ENCODE results near the gene LYPD6B. TPM values are rescaled to one million over a fixed set of nuclear protein-coding genes. Genes with fewer than 3 reads are reported as not detected.

The LYPD6B gene
- total and polyA plus RNA-seq, 2 donors: 0.24 to 1.4 TPM

GRCh38 chr2:149258531-149258930 lies 220.0 kb downstream of the LYPD6B start:
- no peak for DNase-seq (ENCODE audit: low read depth in 6 of 9, low spot score in 9 of 9)
- Histone ChIP-seq H3K4me1 (ENCODE audit: control insufficient read depth in 2 of 2, insufficient read depth in 2 of 2, low read length in 2 of 2) (no peaks in the 10 kb centered on the region), H3K4me3 (ENCODE audit: low read length in 2 of 2) (no peak overlapping the region), H3K36me3 (ENCODE audit: control insufficient read depth in 2 of 2, insufficient read depth in 2 of 2, low read length in 1 of 2) (no peaks in the 10 kb centered on the region), H3K9me3 (ENCODE audit: control insufficient read depth in 2 of 2, insufficient read depth in 1 of 2, low read length in 1 of 2) (no peaks in the 10 kb centered on the region), H3K27ac (ENCODE audit: low read depth in 1 of 2, low read length in 1 of 2) (no peak overlapping the region), H3K27me3 (ENCODE audit: control insufficient read depth in 2 of 2, insufficient read depth in 1 of 2, low read length in 1 of 2) (no peaks in the 10 kb centered on the region)

GRCh38 chr2:149259136-149259535 lies 220.6 kb downstream of the LYPD6B start:
- H3K27ac ChIP-seq (ENCODE audit: low read depth in 1 of 2, low read length in 1 of 2): no peak overlapping the region
- 97% methylated on average over 4 of the region's 4 CpGs for WGBS
- no peak overlapping the region for H3K4me3 ChIP-seq (ENCODE audit: low read length in 2 of 2)
- no peaks in the 10 kb centered on the region for H3K9me3 ChIP-seq (ENCODE audit: control insufficient read depth in 2 of 2, insufficient read depth in 1 of 2, low read length in 1 of 2)
- H3K36me3 ChIP-seq (ENCODE audit: control insufficient read depth in 2 of 2, insufficient read depth in 2 of 2, low read length in 1 of 2): no peaks in the 10 kb centered on the region
- H3K4me1 ChIP-seq (ENCODE audit: control insufficient read depth in 2 of 2, insufficient read depth in 2 of 2, low read length in 2 of 2): no peaks in the 10 kb centered on the region
- H3K27me3 ChIP-seq (ENCODE audit: control insufficient read depth in 2 of 2, insufficient read depth in 1 of 2, low read length in 1 of 2): no peaks in the 10 kb centered on the region
- DNase-seq (ENCODE audit: low read depth in 6 of 9, low spot score in 9 of 9): no peak

GRCh38 chr2:149261692-149262091 lies 223.2 kb downstream of the LYPD6B start:
- Histone ChIP-seq H3K4me3 (ENCODE audit: low read length in 2 of 2) (no peak overlapping the region), H3K27ac (ENCODE audit: low read depth in 1 of 2, low read length in 1 of 2) (no peak overlapping the region), H3K9me3 (ENCODE audit: control insufficient read depth in 2 of 2, insufficient read depth in 1 of 2, low read length in 1 of 2) (no peaks in the 10 kb centered on the region), H3K27me3 (ENCODE audit: control insufficient read depth in 2 of 2, insufficient read depth in 1 of 2, low read length in 1 of 2) (no peaks in the 10 kb centered on the region), H3K36me3 (ENCODE audit: control insufficient read depth in 2 of 2, insufficient read depth in 2 of 2, low read length in 1 of 2) (no peaks in the 10 kb centered on the region), H3K4me1 (ENCODE audit: control insufficient read depth in 2 of 2, insufficient read depth in 2 of 2, low read length in 2 of 2) (no peaks in the 10 kb centered on the region)
- no peak for DNase-seq (ENCODE audit: low read depth in 6 of 9, low spot score in 9 of 9)
- WGBS: 68% methylated on average over 3 of the region's 3 CpGs

Other genes starting within 250 kb of the LYPD6B start
- gene KIF5C, start 163.5 kb upstream of the LYPD6B start, total RNA-seq: 0.19 TPM
- gene KIF5C, start 163.5 kb upstream of the LYPD6B start, polyA plus RNA-seq: 1.4 TPM